Activated naive CD4-positive, alpha-beta T cell treated with Interleukin-2 at 50 U/mL for 16 hours (primary cell): ENCODE measurements around the gene ABCA2.
A peak's percentile ranks its signal among the peaks of the same experiment; 100 is the strongest.
"Not testable (repeated sequence)": the region's sequence is repeated elsewhere in the genome, so short reads cannot be mapped to it uniquely, and the experiment has no call there.

Experiments
- DNase-seq: peaks from one replicate; pipeline ENCODE4 v3.0.0-alpha.2; 2020

ABCA2 gene

DNA sequence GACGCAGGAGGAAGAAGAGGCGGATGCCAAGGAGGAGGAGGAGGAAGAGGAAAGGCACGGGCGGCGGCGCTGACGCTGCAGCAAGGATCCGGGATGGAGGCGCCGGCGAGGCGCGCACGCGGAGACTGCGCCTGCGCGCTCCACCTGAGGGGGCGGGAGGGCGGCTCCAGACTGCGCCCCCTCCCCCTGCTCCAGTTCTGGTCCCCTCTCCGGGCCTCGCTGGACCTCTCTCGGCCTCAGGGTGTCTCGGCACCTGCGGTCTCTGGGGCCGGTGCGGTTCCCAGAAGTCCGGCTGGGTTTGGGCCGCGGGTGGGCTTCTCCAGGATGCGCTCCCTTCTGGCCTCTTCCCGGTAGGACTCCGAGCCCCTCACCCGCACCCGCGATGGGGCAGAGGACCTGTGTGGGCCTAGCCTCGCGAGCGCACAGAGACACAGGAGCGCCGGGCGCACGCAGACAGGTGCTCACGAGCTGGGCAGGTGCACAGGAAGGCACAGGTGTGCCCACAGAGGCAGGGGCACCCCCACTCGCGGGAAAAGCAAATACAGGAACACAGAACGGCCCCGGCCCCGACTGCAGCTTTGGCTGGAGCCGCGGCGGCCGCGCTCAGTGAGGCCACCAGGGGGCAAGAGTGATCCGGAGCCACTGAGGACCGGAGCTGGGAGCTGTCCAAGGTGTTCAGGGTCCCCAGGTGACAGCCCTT lies 18.2 kb upstream of the ABCA2 start, which contains the start of gene NPDC1:
NPDC1 (minus strand) TSS at position 90 of the 700 bp plus-strand sequence. CDS start 188 bp downstream, outside the sequence.
- peak; percentile 85 for DNase-seq

DNA sequence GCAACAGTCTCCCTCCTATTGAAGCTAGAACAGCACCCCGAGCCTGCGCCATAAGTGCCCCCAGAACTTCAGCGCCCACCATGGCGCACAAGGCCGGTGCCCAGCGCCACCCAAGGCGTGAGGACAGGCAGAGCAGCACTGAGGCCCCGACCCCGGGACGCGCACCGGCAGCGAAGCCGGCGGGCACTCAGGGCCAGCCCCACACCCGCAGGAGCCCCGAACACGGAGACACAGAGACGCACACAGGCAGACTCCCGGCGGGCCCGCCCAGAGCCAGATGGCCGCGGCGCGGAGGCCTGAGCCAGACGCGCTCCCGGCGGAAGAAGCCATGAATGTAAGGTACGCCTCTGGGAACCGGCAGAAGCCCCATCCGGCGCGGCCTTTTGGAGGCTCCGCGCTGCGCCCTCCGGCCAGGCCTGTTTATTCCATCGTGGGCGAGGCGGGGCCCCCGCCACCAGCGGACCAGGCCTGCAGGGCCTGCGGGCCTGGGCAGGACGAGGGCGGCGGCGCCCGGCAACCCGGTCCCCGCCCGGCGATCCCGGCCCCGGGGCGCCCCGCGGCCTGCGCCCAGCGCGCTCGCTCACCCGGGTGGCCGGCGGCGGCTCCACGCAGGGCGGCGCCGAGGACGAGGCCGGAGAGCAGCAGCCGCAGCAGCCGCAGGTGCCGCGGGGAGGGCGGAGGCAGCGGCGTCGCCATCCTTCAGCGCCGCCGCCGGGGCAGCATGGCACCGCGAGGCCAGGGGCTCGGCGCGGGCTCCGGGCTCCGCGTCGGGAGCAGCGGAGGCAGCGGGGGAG lies 17.5 kb upstream of the ABCA2 start:
- no peak for DNase-seq

DNA sequence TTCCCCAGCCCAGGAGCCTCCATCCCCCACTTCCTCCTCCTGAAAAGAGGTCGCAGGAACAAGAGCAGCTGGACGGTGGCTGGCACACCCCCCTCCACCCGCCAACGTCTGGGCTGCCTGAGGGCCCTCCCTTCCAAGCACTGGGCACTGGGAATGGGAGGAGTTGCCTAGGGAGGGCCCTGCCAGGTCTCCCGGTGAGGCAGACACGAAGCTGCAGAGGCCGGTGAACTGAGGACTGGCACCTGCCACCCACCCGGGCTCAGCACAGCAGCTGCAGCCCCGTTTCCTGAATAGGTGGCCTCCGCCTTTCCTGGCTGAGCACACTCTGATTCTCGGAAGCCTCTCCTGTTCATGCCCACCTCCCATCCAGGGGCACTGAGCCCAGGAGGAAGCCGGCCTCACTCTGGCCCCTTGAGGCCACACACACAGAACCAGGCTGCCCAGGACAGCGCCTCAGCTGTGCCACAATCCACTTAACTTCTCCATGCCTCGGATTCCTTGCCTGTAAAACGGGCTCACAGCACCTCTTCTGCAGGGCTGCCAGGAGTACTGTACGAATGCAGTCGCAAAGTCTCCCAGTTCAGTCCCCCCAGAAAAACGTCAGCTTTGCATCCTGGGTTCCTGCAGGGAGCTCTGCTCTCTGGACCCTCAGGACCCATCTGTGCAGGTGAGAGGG lies 16.6 kb upstream of the ABCA2 start:
- no peak for DNase-seq

DNA sequence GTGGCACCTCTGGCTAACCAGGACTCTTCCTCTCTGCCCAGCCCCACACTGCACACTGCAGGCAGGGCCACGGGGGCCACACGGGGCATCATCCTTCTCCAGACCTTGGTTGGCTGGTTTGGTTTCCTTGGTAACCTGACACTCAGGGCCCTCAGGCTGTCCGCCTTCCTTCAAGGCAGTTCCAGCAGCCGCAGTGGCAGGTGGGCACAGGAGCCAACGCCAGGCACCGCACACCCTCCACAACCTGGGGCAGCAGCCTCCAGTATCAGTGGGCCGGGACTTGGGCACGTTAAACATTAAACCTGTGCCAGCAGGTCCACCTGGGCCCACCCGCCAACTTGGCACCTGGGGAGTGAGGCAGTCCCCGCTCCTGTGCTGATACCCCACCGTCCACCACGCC lies 16.0 kb upstream of the ABCA2 start:
- DNase-seq: no peak

DNA sequence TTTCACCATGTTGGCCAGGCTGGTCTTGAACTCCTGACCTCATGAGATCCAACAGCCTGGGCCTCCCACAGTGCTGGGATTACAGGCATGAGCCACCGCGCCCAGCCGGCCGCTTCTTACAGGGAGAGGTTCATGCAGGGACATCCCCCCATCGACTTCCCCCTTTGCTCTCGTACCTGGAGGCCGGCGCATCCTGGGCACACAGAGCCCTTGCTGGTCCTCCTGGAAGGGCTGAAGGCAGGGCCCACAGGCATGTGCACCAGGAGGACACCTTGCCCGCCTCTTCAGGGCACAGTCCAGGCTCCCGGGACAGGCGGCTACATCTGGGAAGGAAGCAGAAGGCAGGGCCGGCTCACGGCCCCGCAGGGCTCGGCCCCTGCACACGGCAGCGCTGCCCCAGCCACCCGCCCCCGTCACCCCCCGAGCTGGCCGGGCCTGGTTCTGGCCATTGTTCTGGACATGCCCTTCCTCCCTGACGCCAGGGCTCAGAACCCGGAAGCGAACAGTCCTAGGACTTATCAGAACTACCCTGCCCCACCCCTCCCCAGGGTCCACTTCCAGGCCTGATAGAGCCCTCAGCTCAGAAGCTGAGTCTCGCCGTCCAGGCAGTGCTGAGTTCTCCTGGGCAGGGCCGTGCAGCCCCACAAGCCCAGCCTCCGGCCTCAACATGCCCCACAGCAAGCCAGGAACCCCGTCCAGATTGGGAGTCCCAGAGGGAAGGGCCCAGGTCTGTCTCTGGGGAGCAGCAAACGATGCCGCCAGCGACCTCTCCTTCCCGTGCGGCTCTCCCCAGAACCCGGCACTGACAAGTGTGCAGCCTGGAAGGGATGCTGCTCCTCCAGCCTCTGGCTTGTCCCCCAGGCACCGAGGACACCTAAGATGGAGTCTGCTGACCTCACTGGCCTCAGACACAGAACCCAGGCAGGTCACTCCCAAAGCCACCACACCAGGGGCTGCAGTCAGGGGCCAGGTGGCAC lies 15.0 kb upstream of the ABCA2 start:
- no peak for DNase-seq

DNA sequence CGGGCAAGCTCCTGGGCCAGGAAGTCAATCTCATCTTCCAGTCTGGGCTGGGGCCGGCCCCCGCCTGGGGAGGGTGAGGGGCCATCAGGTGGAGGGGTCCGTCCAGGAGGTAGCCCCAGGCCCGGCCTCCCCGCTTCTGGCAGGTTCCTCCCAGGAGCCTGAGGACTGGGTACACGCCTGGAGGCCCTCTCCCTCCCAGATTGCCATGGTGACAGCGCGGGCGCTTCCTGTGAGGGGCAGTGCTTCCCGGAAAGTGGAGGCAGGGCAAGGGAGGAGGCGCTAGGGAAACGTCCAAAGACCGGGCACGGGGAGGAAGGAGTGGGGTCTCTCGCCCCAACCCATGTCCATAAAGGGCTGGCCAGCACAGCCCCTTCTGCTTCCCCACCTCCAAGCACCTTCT lies 13.1 kb upstream of the ABCA2 start:
- no peak for DNase-seq

DNA sequence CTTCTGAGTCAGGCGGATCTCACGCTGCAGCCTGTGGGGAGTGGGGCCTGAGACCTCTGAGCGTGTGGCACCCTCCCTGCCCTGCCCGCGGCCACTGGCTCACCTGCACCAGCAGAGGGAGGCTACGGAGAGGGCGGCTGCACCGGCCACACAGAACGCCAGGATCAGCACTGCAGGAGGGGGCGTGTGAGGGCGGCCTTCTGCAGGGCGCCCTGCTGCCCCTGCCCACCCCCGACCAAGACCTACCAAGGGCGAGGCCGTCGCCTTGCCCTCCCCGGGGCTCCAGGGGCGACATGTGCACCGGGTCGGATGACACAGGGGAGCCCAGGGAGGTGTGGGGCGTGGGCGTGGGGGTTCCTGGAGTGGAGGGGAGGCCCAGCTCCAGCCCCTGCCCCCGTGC lies 12.5 kb upstream of the ABCA2 start:
- no peak for DNase-seq

DNA sequence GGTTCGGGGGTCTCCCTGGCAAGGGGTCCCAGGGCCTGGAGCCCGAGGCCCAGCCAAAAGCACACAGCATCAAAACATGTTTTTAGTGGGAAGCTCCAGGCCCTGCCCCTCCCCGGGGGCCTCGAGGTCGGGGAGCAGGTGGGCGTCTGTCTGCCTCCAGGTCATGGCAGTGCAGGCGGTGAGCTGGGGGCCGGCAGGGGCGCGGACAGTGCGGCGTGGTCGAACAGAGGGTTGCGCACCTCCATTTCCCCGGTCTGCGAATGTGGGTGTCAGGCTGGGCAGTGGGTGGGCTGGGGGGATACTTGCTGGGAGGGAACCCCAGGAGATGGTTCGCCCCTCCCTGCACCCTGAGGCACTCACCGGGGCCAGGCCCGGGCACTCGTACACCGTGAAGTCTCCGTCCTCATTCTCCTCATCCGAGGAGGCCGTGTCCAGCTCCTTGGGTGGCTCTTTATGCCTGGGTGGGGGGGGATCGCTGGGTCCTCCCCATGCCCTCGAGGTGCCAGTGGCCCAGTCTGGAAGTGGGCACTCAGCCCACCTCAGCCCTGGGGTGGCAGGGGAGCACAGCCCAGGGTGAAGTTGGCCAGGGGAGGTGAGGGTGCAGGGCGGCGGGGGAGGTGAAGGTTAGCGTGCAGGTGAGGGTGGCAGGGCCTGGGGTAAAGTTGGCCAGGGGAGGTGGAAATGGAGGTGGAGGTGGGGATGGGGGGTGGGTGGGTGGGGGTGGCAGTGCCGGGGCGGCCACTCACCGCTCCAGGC lies 11.8 kb upstream of the ABCA2 start:
- DNase-seq: no peak

DNA sequence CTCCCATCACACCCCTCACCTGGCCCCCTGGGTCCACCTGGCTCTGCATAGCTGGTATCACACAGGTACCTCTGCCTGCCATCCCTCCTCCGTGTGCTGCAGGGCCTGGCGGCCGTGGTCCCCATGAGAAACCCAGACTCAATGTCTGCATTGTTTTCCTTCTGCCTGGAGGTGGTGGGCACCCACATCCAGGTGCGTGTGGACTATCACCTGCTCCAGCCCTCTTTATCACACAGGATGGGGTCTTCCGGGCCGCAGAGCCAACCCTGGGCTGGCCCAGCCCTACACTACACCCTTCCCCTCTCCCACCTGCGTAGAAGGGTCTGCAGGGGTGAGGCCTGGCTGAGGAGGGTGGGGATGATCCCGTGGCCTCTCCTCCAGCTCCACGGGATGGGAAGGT lies 10.9 kb upstream of the ABCA2 start:
- DNase-seq: no peak

DNA sequence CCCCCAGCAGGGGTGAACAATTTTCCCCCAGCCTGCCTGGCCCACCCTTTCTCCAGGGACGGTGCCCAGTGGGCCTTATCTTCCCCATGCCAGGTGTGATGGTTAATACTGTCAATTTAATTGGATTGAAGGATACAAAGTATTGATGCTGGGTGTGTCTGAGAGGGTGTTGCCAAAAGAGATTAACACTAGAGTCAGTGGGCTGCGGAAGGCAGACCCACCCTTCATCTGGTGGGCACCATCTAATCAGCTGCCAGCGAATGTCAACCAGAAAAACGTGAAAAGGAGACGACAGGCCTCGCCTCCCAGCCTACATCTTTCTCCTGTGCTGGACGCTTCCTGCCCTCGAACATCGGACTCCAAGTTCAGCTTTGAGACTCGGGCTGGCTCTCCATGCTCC lies 9.4 kb upstream of the ABCA2 start:
- DNase-seq: no peak

DNA sequence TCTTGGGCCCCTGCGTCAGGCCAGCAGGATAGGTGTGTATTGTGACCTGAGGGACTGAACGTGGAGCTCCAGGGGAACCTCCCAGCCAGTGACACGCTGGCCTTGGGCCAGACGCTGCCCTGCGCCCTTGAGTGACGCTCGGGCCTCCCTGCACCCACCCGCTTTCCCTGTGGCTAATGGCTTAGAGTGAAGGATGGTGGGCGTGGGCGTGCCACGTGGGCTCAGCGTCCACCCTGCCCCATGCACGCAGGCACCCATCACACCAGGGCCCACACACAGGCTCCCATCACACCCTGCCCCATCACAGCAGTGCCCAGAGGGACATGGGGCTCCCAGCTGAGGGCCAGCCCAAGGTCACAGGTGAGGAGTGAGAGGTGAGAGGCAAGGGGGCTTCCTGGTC lies 9.0 kb upstream of the ABCA2 start:
- DNase-seq: no peak

DNA sequence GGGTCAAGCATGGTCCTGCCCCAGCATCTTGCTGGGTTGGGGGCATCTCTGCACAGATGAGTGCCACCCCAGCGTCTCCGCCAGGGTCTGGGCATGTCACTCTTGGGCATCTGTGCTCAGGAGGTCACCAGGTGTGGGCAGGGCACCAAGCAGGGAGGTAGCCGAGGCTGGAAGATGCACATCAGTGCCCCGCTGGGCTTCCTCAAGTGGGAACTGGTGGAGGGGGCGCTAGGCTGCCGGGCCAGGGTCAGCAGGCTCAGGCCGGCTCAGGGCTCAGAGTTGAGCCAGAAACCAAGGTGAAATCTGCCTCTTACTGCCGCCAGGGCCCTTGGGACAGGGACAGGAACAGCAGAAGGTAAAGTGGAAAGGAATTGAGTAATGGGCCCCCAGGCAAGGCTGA lies 7.9 kb upstream of the ABCA2 start:
- DNase-seq: no peak

DNA sequence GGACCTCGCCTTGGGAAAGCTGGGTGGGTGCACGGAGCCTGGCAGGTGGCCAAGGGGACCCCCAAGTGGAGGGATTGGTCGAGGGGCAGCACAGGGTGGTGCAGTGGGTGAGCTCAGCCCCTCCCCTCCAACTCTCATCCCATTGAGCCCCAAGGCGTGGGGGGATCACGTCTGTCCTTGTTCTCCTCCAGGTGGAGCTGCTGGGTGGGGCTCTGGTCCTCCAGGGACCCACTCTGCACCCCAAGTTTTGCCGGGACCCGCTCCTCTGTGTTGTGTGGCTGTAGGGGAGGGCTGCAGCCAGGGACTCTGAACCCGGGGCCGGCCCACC lies 7.4 kb upstream of the ABCA2 start:
- DNase-seq: no peak

DNA sequence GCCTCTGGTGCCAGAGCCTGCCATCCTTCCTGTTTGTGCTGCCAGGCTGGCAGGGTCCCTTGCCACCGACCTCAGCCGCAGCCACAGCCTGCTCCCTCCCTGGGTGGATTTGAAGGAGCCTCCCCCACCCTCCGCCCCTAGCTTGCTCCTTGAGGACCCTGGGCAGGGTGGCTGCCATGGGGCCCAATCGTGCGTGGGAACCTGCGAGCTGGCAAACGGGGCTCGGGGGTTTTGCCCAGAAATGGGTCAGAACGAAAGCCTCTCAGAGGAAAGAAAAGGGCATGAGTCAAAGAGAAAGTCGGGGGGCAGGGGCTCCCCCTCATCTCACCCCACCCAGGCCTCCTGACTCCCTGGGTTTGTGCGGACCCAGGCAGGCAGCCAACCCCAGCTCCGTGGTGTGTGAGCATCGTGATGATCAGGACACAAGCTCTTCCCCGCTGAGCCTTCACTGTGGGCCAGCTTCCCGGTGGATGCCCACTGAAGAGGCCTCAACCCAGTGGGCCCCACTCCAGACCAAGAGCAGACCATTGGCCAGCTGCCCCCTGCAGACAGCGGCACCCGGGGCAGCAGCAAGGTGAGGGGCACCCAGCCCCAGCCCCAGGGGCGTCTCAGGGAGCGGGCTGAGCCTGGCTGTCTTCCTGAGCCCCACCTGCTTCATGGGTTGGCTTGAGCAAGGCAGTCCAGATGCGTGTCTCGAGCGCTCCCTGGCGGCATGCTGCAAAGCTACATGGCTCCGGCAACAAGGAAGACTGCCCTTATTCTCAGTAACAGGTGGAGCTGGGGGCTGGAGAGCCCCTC lies 6.9 kb upstream of the ABCA2 start:
- peak; percentile 88 for DNase-seq

DNA sequence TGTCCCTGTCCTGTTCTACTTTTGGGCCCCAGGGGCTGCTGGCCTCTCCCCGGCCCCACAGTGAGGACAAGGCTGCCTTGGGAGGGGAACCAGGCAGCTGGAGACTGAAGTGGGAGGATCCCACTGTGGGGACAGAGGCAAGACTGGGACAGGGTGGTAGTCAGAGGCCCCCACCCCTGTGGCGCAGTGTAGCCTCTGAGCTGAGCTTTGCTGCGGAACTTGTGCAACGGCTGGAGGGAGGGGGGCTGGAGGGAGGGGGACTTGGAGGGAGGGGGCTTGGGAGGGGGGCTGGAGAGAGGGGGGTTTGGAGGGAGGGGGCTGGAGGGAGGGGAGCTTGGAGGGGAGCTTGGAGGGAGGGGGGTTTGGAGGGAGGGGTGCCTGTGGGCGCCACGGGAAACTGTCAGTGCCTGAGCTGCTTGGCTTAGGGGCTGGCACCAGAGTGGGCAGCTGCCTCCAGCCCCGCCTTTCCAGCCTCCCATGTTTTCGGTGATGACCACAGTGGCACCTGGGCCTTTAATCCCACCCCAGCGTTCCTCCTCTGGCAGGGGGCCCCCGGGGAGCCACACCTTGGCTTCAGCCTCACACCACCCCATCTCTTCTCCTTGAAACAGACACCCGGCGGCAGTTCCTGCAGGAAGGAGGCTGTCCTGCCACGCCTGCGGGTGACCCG lies 6.1 kb upstream of the ABCA2 start:
- DNase-seq: no peak

DNA sequence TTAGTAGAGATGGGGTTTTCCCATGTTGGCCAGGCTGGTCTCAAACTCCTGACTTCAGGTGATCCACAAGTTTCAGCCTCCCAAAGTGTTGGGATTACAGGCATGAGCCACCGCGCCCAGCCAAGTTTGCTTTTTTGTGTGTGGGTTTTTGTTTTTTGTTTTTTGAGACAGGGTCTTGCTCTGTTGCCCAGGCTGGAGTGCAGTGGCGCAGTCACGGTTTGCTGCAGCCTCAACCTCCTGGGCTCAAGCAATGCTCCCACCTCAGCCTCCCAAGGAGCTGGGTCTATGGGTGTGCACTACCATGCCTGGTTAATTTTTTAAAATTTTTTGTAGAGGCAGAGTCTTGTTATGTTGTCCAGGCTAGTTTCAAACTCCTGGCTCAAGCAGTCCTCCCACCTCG lies 5.4 kb upstream of the ABCA2 start:
- not testable (repeated sequence) for DNase-seq

DNA sequence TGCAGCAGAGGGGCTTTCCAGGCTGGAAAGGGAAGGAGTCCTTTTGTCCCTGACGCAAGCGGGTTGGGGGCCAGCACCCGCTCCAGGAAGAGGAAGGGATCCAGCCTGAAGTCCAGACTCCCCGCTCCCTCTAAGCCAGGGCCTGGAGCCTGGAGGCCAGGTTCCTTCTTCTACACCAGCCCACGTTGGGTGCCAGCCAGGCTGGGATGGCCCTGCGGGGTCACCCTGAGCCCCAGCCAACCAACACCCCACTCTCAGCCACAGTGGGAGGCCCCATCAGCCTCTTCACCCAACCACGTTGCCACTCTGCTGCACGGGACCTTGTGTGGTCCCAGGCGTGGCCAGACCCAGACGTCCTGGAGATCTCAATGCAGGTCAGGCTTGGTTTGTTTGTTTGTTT lies 4.8 kb upstream of the ABCA2 start:
- DNase-seq: peak; percentile 31

DNA sequence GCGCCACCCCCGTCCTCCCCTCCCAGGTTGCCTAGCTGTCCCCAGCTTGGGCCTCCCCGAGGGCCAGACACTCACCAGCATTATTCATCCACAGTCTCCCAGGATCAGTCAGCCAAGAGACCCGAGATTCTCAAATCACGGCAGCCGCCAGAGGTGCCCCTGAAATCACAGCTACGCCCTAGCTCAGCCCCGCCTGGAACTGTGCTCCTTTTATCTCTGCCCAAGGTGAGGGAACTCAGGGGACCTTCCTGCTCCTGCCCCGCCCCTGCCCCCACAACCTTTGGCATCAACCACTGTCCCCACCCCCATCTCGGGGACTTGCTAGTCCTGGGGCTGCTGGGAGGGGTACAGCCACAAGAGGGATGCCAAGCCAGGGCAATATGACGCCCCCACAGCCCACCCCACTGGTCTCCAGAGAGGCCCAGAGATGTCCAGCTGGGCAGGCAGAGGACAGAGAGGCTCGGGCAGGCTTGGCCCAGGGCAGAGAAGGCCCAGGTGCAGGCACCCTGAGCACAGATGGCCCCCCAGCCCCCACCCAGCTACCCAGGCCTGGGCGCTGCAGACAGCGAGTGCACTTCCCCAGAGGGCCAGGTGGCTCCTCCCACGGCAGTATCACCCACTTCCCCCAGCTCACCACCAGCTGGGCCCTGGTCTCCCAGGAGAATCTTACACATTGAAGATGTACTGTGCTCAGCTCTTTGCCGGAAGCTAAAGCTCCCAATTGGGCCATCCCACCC lies 4.0 kb upstream of the ABCA2 start, which contains the start of gene FUT7:
FUT7 (minus strand) TSS at position 185 of the 737 bp plus-strand sequence; CDS start at position 88, 97 bp downstream.
- DNase-seq: peak; percentile 60
